ENCODE measurements around the gene EGR4. TPM values are rescaled to one million over a fixed set of nuclear protein-coding genes. Genes with fewer than 3 reads are reported as not detected.

The EGR4 gene
- total and polyA plus RNA-seq, 8 donors: 0.09 to 0.94 (median 0.18) TPM; not detected in 3

- whole genome bisulfite sequencing, 2 donors: 62 to 77% methylated on average over 2 of the region's 2 CpGs
- FAIRE-seq (no peak), ATAC-seq (no peak), DNase-seq (no peak)
- Histone ChIP-seq H3K4me3 (no peak overlapping the region), H3K27ac (no peak overlapping the region), H3K4me1 (no peaks in the 10 kb centered on the region), H3K27me3 (no peaks in the 10 kb centered on the region), H3K36me3 (no peaks in the 10 kb centered on the region), H3K9me3 (no peaks in the 10 kb centered on the region)
- TF ChIP-seq, protein P1, sequence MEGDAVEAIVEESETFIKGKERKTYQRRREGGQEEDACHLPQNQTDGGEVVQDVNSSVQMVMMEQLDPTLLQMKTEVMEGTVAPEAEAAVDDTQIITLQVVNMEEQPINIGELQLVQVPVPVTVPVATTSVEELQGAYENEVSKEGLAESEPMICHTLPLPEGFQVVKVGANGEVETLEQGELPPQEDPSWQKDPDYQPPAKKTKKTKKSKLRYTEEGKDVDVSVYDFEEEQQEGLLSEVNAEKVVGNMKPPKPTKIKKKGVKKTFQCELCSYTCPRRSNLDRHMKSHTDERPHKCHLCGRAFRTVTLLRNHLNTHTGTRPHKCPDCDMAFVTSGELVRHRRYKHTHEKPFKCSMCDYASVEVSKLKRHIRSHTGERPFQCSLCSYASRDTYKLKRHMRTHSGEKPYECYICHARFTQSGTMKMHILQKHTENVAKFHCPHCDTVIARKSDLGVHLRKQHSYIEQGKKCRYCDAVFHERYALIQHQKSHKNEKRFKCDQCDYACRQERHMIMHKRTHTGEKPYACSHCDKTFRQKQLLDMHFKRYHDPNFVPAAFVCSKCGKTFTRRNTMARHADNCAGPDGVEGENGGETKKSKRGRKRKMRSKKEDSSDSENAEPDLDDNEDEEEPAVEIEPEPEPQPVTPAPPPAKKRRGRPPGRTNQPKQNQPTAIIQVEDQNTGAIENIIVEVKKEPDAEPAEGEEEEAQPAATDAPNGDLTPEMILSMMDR (IDR thresholded peaks at IDR 0.05): no peak
- intact Hi-C loops (cut with DNase I): no loop called here
Measured at GRCh38 chr2:73334045-73334444, 40.7 kb upstream of the EGR4 start.

DNA sequence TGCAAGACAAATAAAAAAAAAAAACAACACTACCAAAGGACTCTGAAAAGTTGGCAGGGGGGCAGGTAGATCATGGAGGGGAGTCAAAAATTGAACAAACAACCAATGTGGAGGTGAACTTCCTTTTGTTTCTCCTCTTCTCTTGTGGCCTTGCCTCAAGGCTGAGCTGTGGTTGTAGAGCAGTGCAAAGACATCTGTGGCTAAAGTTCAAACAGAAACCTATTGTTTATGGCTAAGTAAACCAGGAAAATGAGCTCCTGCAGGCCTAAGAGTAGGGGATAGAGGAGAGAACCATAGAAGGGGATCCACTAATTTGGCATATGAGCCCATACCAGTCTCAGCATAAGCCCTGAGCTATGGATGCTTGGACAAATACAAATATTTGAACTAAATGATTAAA lies 40.2 kb upstream of the EGR4 start:
- H3K36me3 ChIP-seq: no peaks in the 10 kb centered on the region
- no peaks in the 10 kb centered on the region for H3K4me1 ChIP-seq
- H3K27me3 ChIP-seq: no peaks in the 10 kb centered on the region
- DNase-seq (no peak), FAIRE-seq (no peak), ATAC-seq (no peak)
- intact Hi-C loops (cut with DNase I): no loop called here
- H3K27ac ChIP-seq: no peak overlapping the region
- no peaks in the 10 kb centered on the region for H3K9me3 ChIP-seq
- H3K4me3 ChIP-seq: no peak overlapping the region
- TF ChIP-seq, protein P1 (IDR thresholded peaks at IDR 0.05): no peak

DNA sequence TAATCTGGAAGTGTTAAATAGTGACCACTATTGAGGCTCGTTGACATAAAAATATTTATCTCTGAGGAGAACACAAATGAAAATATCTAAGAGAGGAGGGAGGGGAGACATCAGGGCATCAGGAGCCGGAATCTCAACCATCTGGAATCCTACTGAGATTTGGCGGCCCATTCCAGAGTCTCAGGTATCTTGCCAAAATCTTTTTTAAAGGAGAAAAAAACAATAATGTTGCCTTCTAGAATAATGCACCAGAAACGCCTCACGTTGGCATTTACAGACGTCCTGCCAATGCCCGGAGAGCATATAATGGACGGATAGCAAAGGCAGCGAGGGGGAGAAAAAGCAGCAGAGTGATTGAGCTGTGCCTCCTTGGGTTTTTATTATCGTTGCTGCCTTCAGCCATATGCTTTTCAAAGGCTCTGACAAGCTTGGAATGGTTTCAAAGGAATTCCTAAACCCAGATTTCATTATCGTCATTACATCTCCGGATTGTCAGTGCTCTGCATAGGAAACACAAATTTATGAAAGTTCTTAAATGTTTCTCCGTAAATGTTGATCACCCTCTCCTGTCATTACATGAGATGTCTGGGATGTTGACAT lies 30.9 kb upstream of the EGR4 start:
- Histone ChIP-seq H3K27me3 (peaks cover 0 to 12% (median 0%) of the 10 kb centered on the region in 4 donors), H3K4me3 (no peak overlapping the region), H3K4me1 (no peaks in the 10 kb centered on the region), H3K9me3 (no peaks in the 10 kb centered on the region), H3K27ac (no peak overlapping the region), H3K36me3 (no peaks in the 10 kb centered on the region)
- FAIRE-seq (no peak), DNase-seq (no peak), ATAC-seq (no peak)
- 49 to 53% methylated on average over 13 of the region's 13 CpGs for WGBS, 2 donors
- TF ChIP-seq, protein P1 (IDR thresholded peaks at IDR 0.05): no peak
- intact Hi-C loops (cut with DNase I): no loop called here

DNA sequence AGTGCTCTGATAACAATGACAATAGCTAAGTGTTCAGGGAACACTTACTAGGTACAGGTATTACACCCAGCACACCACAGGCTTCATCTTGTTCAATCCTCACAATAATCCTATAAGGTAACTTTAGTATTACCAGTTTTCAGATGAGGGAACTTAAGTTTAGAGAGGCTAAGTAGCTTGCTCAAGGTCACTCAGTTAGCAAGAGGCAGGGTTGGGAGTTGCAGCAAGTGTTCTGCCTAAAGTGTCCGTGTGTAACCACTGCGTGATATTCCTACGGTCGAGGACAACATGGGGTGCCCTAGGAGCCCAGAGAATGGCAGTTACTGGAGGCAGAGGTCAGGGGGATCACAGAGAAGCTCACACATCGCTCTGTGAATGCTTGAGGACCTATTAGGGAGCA lies 30.2 kb upstream of the EGR4 start:
- DNase-seq (no peak), FAIRE-seq (no peak), ATAC-seq (no peak)
- H3K4me1 ChIP-seq: no peaks in the 10 kb centered on the region
- peaks cover 0 to 12% (median 0%) of the 10 kb centered on the region in 4 donors for H3K27me3 ChIP-seq
- no peak overlapping the region for H3K27ac ChIP-seq
- H3K9me3 ChIP-seq: no peaks in the 10 kb centered on the region
- H3K36me3 ChIP-seq: no peaks in the 10 kb centered on the region
- intact Hi-C loops (cut with DNase I): no loop called here
- TF ChIP-seq, protein P1 (IDR thresholded peaks at IDR 0.05): no peak
- H3K4me3 ChIP-seq: no peak overlapping the region
- 31 to 40% methylated on average over 5 of the region's 5 CpGs for WGBS, 2 donors

DNA sequence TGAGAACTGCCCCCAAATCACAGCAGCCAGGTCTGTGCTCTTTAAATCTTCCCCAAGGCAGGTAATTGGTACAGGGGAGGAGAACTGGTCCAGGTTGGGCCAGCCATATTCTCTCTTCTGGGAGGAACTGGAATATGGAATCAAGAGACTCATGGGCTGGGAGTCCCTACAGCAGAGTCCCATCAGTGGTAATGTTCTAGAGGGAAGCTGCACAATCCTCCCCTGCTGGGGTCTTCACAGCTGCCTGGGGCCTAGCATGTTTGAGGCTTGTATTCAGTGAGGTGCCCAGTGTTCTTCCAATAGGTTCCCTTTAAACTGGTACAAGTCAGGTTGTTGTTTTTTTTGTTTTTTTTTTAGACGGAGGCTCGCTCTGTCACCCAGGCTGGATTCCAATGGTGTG lies 21.1 kb upstream of the EGR4 start:
- Histone ChIP-seq H3K4me3 (no peak overlapping the region), H3K27ac (no peak overlapping the region), H3K27me3 (no peaks in the 10 kb centered on the region), H3K36me3 (no peaks in the 10 kb centered on the region), H3K9me3 (no peaks in the 10 kb centered on the region), H3K4me1 (no peaks in the 10 kb centered on the region)
- 85 to 97% methylated on average over 2 of the region's 2 CpGs for WGBS, 2 donors
- intact Hi-C loops (cut with DNase I): no loop called here
- DNase-seq (no peak), FAIRE-seq (no peak), ATAC-seq (no peak)
- TF ChIP-seq, protein P1 (IDR thresholded peaks at IDR 0.05): no peak

Data from pancreas (tissue), 10 donors.